Calu3 (cell line): Measurements from ENCODE around the gene SMURF1. TPM values are rescaled to one million over a fixed set of nuclear protein-coding genes. Genes with fewer than 3 reads are reported as not detected.

Experiments
- BruUV-seq: library from RNA; stranded (reverse); fragments of 400-500 nt; replicated peaks from 2 replicates; lab custom pipeline; 2021; lab: Mats Ljungman, UMichigan
- CTCF ChIA-PET: fragments of 300-600 bp; sonication (Branson Sonifier 250); formaldehyde crosslinking; loops from one replicate; lab custom pipeline; 2022; ENCODE audit warnings: antibody characterized with exemption; lab: Charles Lee
- DNase-seq: peaks from one replicate; pipeline ENCODE4 v3.0.0; 2022
- H3K27ac Mint-ChIP-seq: one replicate; pipeline ENCODE4 v1.8.0; 2022; ENCODE audit warnings: mixed read lengths; ENCODE audit not compliant: unreplicated experiment
- H3K27me3 Mint-ChIP-seq: one replicate; pipeline ENCODE4 v1.8.0; 2022; ENCODE audit warnings: mixed read lengths; ENCODE audit not compliant: unreplicated experiment
- H3K36me3 Mint-ChIP-seq: one replicate; pipeline ENCODE4 v1.8.0; 2022; ENCODE audit warnings: mild to moderate bottlenecking, moderate library complexity, mixed read lengths; ENCODE audit not compliant: insufficient read depth, unreplicated experiment
- H3K4me1 Mint-ChIP-seq: one replicate; pipeline ENCODE4 v1.8.0; 2022; ENCODE audit warnings: mild to moderate bottlenecking, low read depth, mixed read lengths; ENCODE audit not compliant: unreplicated experiment
- H3K4me3 Mint-ChIP-seq: one replicate; pipeline ENCODE4 v1.8.0; 2022; ENCODE audit warnings: mild to moderate bottlenecking, low read depth, moderate library complexity, mixed read lengths; ENCODE audit not compliant: unreplicated experiment
- H3K9me3 Mint-ChIP-seq: one replicate; pipeline ENCODE4 v1.8.0; 2022; ENCODE audit warnings: low read depth, mixed read lengths; ENCODE audit not compliant: unreplicated experiment
- CTCF ChIP-seq: fragments of 200-600 bp; IDR thresholded peaks from one replicate; pipeline ENCODE4 v1.8.0; 2022; ENCODE audit warnings: antibody characterized with exemption; ENCODE audit not compliant: unreplicated experiment
- intact Hi-C: fragments of 100-400 bp; cut with micrococcal nuclease; formaldehyde crosslinking; loops from one replicate; pipeline ENCODE4 v1.10.0; 2022; ENCODE audit not compliant: unreplicated experiment
- total RNA-seq: library from RNA; stranded (reverse); gene quantifications from 2 replicates; pipeline ENCODE4 v1.2.3, GENCODE V29; 2022

Gene SMURF1
- total RNA-seq, 1 experiment from 2014 or later = 29.7 TPM

GRCh38 chr7:99027241-99027640, 116.7 kb downstream of the SMURF1 start:
- H3K4me3 Mint-ChIP-seq = no peak overlapping the region
- H3K36me3 Mint-ChIP-seq = peaks cover 31% of the 10 kb centered on the region
- DNase-seq = no peak
- BruUV-seq = no TSS peak
- no peaks in the 10 kb centered on the region for H3K27me3 Mint-ChIP-seq
- TF ChIP-seq CTCF = no peak
- CTCF ChIA-PET = interaction anchor here (1.2 kb wide), 1 partner anchor 18 kb away, joined by 3 read pairs; no protein-coding TSS in a partner anchor
- H3K27ac Mint-ChIP-seq = no peak overlapping the region
- no peaks in the 10 kb centered on the region for H3K9me3 Mint-ChIP-seq
- no peaks in the 10 kb centered on the region for H3K4me1 Mint-ChIP-seq
- intact Hi-C loops = no loop called here

DNA sequence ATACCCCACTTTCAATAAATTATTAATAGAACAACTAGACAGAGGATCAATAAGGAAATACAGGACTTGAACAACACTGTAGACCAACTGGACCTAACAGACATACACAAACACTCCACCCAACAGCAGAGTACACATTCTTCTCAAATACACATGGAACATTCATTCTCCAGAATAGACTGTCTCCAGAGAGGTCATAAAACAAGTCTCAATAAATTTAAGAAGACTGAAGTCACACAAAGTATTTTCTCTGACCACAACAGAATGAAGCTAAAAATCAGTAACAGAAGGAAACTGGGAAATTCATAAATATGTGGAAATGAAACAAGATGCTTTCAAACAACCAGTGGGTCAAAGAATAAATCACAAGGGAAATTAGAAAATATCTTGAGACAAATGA, 119.8 kb downstream of the SMURF1 start:
- Mint-ChIP-seq H3K9me3 (no peaks in the 10 kb centered on the region), H3K36me3 (peaks cover 27% of the 10 kb centered on the region), H3K27ac (no peak overlapping the region), H3K4me1 (no peaks in the 10 kb centered on the region), H3K27me3 (no peaks in the 10 kb centered on the region), H3K4me3 (no peak overlapping the region)
- no peak for DNase-seq
- intact Hi-C loops = no loop called here
- no peak for TF ChIP-seq CTCF
- CTCF ChIA-PET = no interaction called here
- BruUV-seq = no TSS peak

- Mint-ChIP-seq H3K36me3 (peaks cover 15% of the 10 kb centered on the region), H3K9me3 (no peaks in the 10 kb centered on the region), H3K4me3 (no peak overlapping the region), H3K27ac (no peak overlapping the region), H3K27me3 (no peaks in the 10 kb centered on the region), H3K4me1 (no peaks in the 10 kb centered on the region)
- TF ChIP-seq CTCF = no peak
- no TSS peak for BruUV-seq
- intact Hi-C loops = no loop called here
- no peak for DNase-seq
- CTCF ChIA-PET = no interaction called here
Observed at GRCh38 chr7:99021941-99022560, 121.9 kb downstream of the SMURF1 start.

- no TSS peak for BruUV-seq
- no peak for DNase-seq
- no peaks in the 10 kb centered on the region for H3K9me3 Mint-ChIP-seq
- no peaks in the 10 kb centered on the region for H3K27me3 Mint-ChIP-seq
- CTCF ChIA-PET = no interaction called here
- no peak overlapping the region for H3K27ac Mint-ChIP-seq
- H3K36me3 Mint-ChIP-seq = peaks cover 15% of the 10 kb centered on the region
- H3K4me3 Mint-ChIP-seq = no peak overlapping the region
- TF ChIP-seq CTCF = no peak
- intact Hi-C loops = no loop called here
- H3K4me1 Mint-ChIP-seq = no peaks in the 10 kb centered on the region
Observed at GRCh38 chr7:99020413-99020715, 123.5 kb downstream of the SMURF1 start.
